Transverse colon (tissue), 4 donors: ENCODE results near the gene TMTC2.

Experiments
- EP300 ChIP-seq: sonication (generic); formaldehyde crosslinking; IDR thresholded peaks from one replicate; pipeline ENCODE4 v1.6.1; 2017; ENCODE audit warnings: antibody characterized with exemption, low read depth
- POLR2A ChIP-seq: fragments of 450-650 bp; IDR thresholded peaks from one replicate; pipeline ENCODE4 v1.6.1; 2016; ENCODE audit warnings: antibody characterized with exemption, mild to moderate bottlenecking, moderate library complexity
- POLR2AphosphoS5 ChIP-seq, 3 donors: sonication (generic); formaldehyde crosslinking; IDR thresholded peaks; one replicate each; pipeline ENCODE4 v1.6.1; 2016; ENCODE audit warnings: antibody characterized with exemption in 3 of 3
- TF ChIP-seq, protein P1 (sequence below), 5 experiments: fragments of 200-600 bp in 3 of 5; fragments of 450-650 bp in 2 of 5; sonication (generic) in 3 of 5; IDR thresholded peaks; 1 replicate in 2 of 5; 2 replicates in 3 of 5; pipeline ENCODE4 v1.5.1; 2016 to 2017; ENCODE audit warnings: antibody characterized with exemption in 5 of 5, inconsistent platforms in 3 of 5, mild to moderate bottlenecking in 2 of 5, moderate library complexity in 1 of 5

GRCh38 chr12:82896277-82896676 is 209.6 kb downstream of the TMTC2 start:
- TF ChIP-seq POLR2AphosphoS5 (IDR thresholded peaks at IDR 0.05) (no peak), EP300 (no peak), POLR2A (no peak)
- TF ChIP-seq, protein P1, sequence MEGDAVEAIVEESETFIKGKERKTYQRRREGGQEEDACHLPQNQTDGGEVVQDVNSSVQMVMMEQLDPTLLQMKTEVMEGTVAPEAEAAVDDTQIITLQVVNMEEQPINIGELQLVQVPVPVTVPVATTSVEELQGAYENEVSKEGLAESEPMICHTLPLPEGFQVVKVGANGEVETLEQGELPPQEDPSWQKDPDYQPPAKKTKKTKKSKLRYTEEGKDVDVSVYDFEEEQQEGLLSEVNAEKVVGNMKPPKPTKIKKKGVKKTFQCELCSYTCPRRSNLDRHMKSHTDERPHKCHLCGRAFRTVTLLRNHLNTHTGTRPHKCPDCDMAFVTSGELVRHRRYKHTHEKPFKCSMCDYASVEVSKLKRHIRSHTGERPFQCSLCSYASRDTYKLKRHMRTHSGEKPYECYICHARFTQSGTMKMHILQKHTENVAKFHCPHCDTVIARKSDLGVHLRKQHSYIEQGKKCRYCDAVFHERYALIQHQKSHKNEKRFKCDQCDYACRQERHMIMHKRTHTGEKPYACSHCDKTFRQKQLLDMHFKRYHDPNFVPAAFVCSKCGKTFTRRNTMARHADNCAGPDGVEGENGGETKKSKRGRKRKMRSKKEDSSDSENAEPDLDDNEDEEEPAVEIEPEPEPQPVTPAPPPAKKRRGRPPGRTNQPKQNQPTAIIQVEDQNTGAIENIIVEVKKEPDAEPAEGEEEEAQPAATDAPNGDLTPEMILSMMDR (IDR thresholded peaks at IDR 0.05) = no peak
